GM12878 (cell line): ENCODE data around the gene TOB1. TPM values are rescaled to one million over a fixed set of nuclear protein-coding genes. Genes with fewer than 3 reads are reported as not detected.

Experiments
- ATAC-seq: fragments of 200-7000 bp; cut with Tn5 transposase; 3 replicates; pipeline ENCODE4 v1.9.1; 2020; ENCODE audit warnings: mild to moderate bottlenecking, moderate library complexity
- BruUV-seq: library from RNA; stranded (reverse); fragments of 400-500 nt; replicated peaks from 2 replicates; lab custom pipeline; 2021; lab: Mats Ljungman, UMichigan
- CTCF ChIA-PET: fragments of 300-600 bp; sonication (Branson Sonifier 250); formaldehyde crosslinking; extraction: SDS; loops from one replicate; lab custom pipeline; 2021; ENCODE audit warnings: inconsistent platforms; lab: Yijun Ruan, JAX
- POLR2A ChIA-PET: fragments of 350-600 bp; formaldehyde crosslinking; extraction: SDS; loops from one replicate; lab custom pipeline; 2021; ENCODE audit warnings: inconsistent platforms; lab: Charles Lee
- RAD21 ChIA-PET: fragments of 300-600 bp; sonication (Branson Sonifier 250); formaldehyde crosslinking; loops from one replicate; lab custom pipeline; 2023; ENCODE audit warnings: antibody characterized with exemption; ENCODE audit not compliant: unreplicated experiment; lab: Charles Lee
- SMC1A ChIA-PET: fragments of 300-600 bp; sonication (Branson Sonifier 250); formaldehyde crosslinking; loops from one replicate; lab custom pipeline; 2023; ENCODE audit not compliant: unreplicated experiment, uncharacterized antibody; lab: Charles Lee
- DNase-seq: peaks from one replicate; pipeline ENCODE4 v3.0.0-alpha.2; 2011; ENCODE audit warnings: low read depth, low spot score
- FAIRE-seq: peaks from 3 replicates; lab custom pipeline; 2011; peaks lifted over from hg19 to GRCh38; lab: Jason Lieb, UNC
- H2AFZ ChIP-seq: 2 replicates; pipeline ENCODE4 v1.6.0; 2011; ENCODE audit warnings: low read depth, low read length, control low read depth; ENCODE audit not compliant: control insufficient read depth
- H3K27ac ChIP-seq: 2 replicates; pipeline ENCODE4 v1.5.1; 2011; ENCODE audit warnings: control low read depth; ENCODE audit not compliant: control insufficient read depth, insufficient read depth
- H3K27me3 ChIP-seq, 2 experiments: replicated peaks in 1 of 2; 2 replicates each; pipeline versions ENCODE4 v1.6.0 to v1.6.1; 2011; ENCODE audit warnings: low read length in 1 of 2; ENCODE audit not compliant: control insufficient read depth in 2 of 2, insufficient read depth in 2 of 2
- H3K36me3 ChIP-seq, 2 experiments: 2 replicates each; pipeline ENCODE4 v1.5.1; 2011; ENCODE audit warnings: low read length in 1 of 2; ENCODE audit not compliant: control insufficient read depth in 2 of 2, insufficient read depth in 2 of 2
- H3K4me1 ChIP-seq: 2 replicates; pipeline ENCODE4 v1.6.1; 2011; ENCODE audit warnings: mild to moderate bottlenecking, low read length, moderate library complexity, mixed read lengths; ENCODE audit not compliant: control insufficient read depth, insufficient read depth
- H3K4me2 ChIP-seq: 2 replicates; pipeline ENCODE4 v1.6.0; 2011; ENCODE audit warnings: control low read depth; ENCODE audit not compliant: control insufficient read depth, insufficient read depth
- H3K4me3 ChIP-seq: fragments of 200-600 bp; sonication (generic); 2 replicates; pipeline ENCODE4 v1.5.1; 2016
- H3K79me2 ChIP-seq: 2 replicates; pipeline ENCODE4 v1.6.0; 2011; ENCODE audit warnings: low read length; ENCODE audit not compliant: control insufficient read depth, insufficient read depth
- H3K9ac ChIP-seq: 2 replicates; pipeline ENCODE4 v1.8.0; 2011; ENCODE audit warnings: low read length, control low read depth, mixed read lengths; ENCODE audit not compliant: control insufficient read depth, insufficient read depth
- H3K9me3 ChIP-seq: replicated peaks from 3 replicates; pipeline ENCODE4 v1.5.1; 2011; ENCODE audit warnings: mild to moderate bottlenecking, low read length; ENCODE audit not compliant: control insufficient read depth, insufficient read depth
- H4K20me1 ChIP-seq: 2 replicates; pipeline ENCODE4 v1.6.0; 2011; ENCODE audit not compliant: control insufficient read depth, insufficient read depth
- CTCF ChIP-seq, 3 experiments: IDR thresholded peaks in 2 of 3; conservative IDR thresholded peaks in 1 of 3; 2 replicates each; pipeline ENCODE4 v1.5.1; 2011; ENCODE audit warnings: low read depth in 3 of 3, low read length in 3 of 3, mild to moderate bottlenecking in 3 of 3, control low read depth in 2 of 3, moderate library complexity in 2 of 3, inconsistent platforms in 1 of 3, mixed read lengths in 1 of 3; ENCODE audit not compliant: control insufficient read depth in 2 of 3, insufficient read depth in 1 of 3; ENCODE audit errors: extremely low read depth in 1 of 3
- DPF2 ChIP-seq: fragments of 450-650 bp; IDR thresholded peaks from 2 replicates; pipeline ENCODE4 v1.6.1; 2017; ENCODE audit warnings: mild to moderate bottlenecking
- EGR1 ChIP-seq, 2 experiments: IDR thresholded peaks; 1 replicate in 1 of 2; 2 replicates in 1 of 2; pipeline ENCODE4 v1.6.1; 2011 to 2012; ENCODE audit warnings: low read depth in 2 of 2, low read length in 2 of 2, borderline replicate concordance in 1 of 2, mild to moderate bottlenecking in 1 of 2, moderate library complexity in 1 of 2
- EZH2 ChIP-seq: IDR thresholded peaks from 2 replicates; pipeline ENCODE4 v1.6.1; 2012; ENCODE audit warnings: low read depth, mild to moderate bottlenecking, control low read depth, inconsistent platforms, low read length, borderline replicate concordance; ENCODE audit not compliant: control insufficient read depth
- GATAD2B ChIP-seq: fragments of 450-650 bp; conservative IDR thresholded peaks from 2 replicates; pipeline ENCODE4 v1.6.1; 2017; ENCODE audit warnings: low read depth, mild to moderate bottlenecking, moderate library complexity
- PBX3 ChIP-seq: IDR thresholded peaks from 2 replicates; pipeline ENCODE4 v1.6.1; 2011; ENCODE audit warnings: mild to moderate bottlenecking, low read depth, low read length, moderate library complexity; ENCODE audit not compliant: insufficient replicate concordance
- RELA ChIP-seq: fragments of 450-650 bp; IDR thresholded peaks from 2 replicates; pipeline ENCODE4 v1.8.0; 2014; ENCODE audit warnings: borderline replicate concordance; ENCODE audit not compliant: partially characterized antibody
- REST ChIP-seq: IDR thresholded peaks from 2 replicates; pipeline ENCODE4 v1.6.1; 2012; ENCODE audit warnings: mild to moderate bottlenecking, low read depth, low read length
- TCF3 ChIP-seq: IDR thresholded peaks from 2 replicates; pipeline ENCODE4 v1.6.1; 2012; ENCODE audit warnings: low read depth, mild to moderate bottlenecking, low read length, borderline replicate concordance; ENCODE audit not compliant: insufficient read depth
- ZBTB11 ChIP-seq: fragments of 450-650 bp; formaldehyde crosslinking; IDR thresholded peaks from 2 replicates; pipeline ENCODE4 v1.5.0; 2022; ENCODE audit warnings: mild to moderate bottlenecking, missing genetic modification characterization
- WGBS: methylation state at CpG from one replicate; pipeline ENCODE4 v1.1.6; 2016; ENCODE audit warnings: low lambda C conversion rate; ENCODE audit not compliant: insufficient replicate concordance, insufficient coverage; ENCODE audit errors: missing lambda C conversion rate; 5-methylcytosine and 5-hydroxymethylcytosine counted together
- in situ Hi-C: fragments of 300-500 bp; cut with MboI; formaldehyde crosslinking; loops from 9 replicates; pipeline ENCODE4 v1.14.3; 2018; ENCODE audit warnings: mixed read lengths
- intact Hi-C: fragments of 100-400 bp; cut with micrococcal nuclease; formaldehyde crosslinking; loops from one replicate; pipeline ENCODE4 v1.14.2; 2022; ENCODE audit not compliant: unreplicated experiment
- polyA plus RNA-seq, 11 experiments: library from polyadenylated mRNA; depleted of rRNA in 4 of 11; unstranded in 6 of 11; stranded (reverse) in 5 of 11; fragments of >200 nt; fragmentation: Nextera tagmentation in 4 of 11; fragmentation: Illumina TruSeq in 1 of 11; extraction: Ambion mirVana in 4 of 11; extraction: Trizol in 1 of 11; gene quantifications; 1 replicate in 1 of 11; 2 replicates in 10 of 11; pipeline versions ENCODE4 v1.2.1 to v1.2.3, GENCODE V29; 2011 to 2016; ENCODE audit warnings: inconsistent platforms in 2 of 11, missing spikeins in 2 of 11, low read depth in 1 of 11
- total RNA-seq, 4 experiments: library from RNA; depleted of rRNA in 3 of 4; stranded (reverse); fragments of >200 nt in 3 of 4; fragmentation: Illumina TruSeq in 1 of 4; extraction: Trizol in 1 of 4; gene quantifications; 2 replicates each; pipeline versions ENCODE4 v1.2.1 to v1.2.3, GENCODE V29; 2013 to 2021

The TOB1 gene
- total and polyA plus RNA-seq, 10 of the 15 experiments (the other 5 are each of a cell fraction or from before 2014, with no cell fraction given), result 5.0 to 32.4 (median 13.7) TPM

GRCh38 chr17:50899005-50899460 is 32.9 kb upstream of the TOB1 start:
- Histone ChIP-seq H3K79me2 (no peaks in the 10 kb centered on the region), H3K27me3 (peaks cover 0 to 1% of the 10 kb centered on the region in 2 experiments; a peak in 1 of 4 replicates), H3K4me2 (no peak overlapping the region), H3K4me3 (no peak overlapping the region), H4K20me1 (no peaks in the 10 kb centered on the region), H3K9ac (no peak overlapping the region), H3K27ac (no peak overlapping the region), H3K4me1 (peaks cover 7% of the 10 kb centered on the region), H2AFZ (no peak overlapping the region), H3K36me3 (no peaks in the 10 kb centered on the region), H3K9me3 (no peaks in the 10 kb centered on the region)
- ChIA-PET POLR2A (interaction anchor here (1.0 kb wide), 1 partner anchor 32 kb away, joined by 4 read pairs; the partner anchor contains the start of gene TOB1), CTCF (no interaction called here), SMC1A (interaction anchor here (1.2 to 2.3 kb wide), 2 partner anchors 26 to 47 kb away, joined by 3 to 5 read pairs; no protein-coding TSS in a partner anchor), RAD21 (no interaction called here)
- no peak for FAIRE-seq
- DNase-seq, result no peak
- in situ Hi-C loops, result no loop called here
- 64% methylated on average over 6 of the region's 6 CpGs for WGBS
- ATAC-seq, result no peak
- intact Hi-C loops, result no loop called here
- no TSS peak for BruUV-seq
- no peak for TF ChIP-seq DPF2
- no peak for TF ChIP-seq EZH2
- TF ChIP-seq PBX3, result no peak
- TF ChIP-seq CTCF (IDR thresholded peaks at IDR 0.05 in 2 of 3, conservative IDR thresholded peaks at IDR 0.05 in 1 of 3; ENCODE audit: control insufficient read depth in 2 of 3, extremely low read depth in 1 of 3, insufficient read depth in 1 of 3, low read depth in 3 of 3, low read length in 3 of 3), result no peak
- TF ChIP-seq EGR1 (IDR thresholded peaks at IDR 0.05; ENCODE audit: borderline replicate concordance in 1 of 2, low read depth in 2 of 2, low read length in 2 of 2), result no peak
- no peak for TF ChIP-seq TCF3
- TF ChIP-seq GATAD2B, result no peak
- TF ChIP-seq REST, result no peak
- TF ChIP-seq ZBTB11 (CRISPR knock-in tag), result no peak
- TF ChIP-seq RELA, result no peak
